ENCODE measurements around the gene CST7. TPM values are rescaled to one million over a fixed set of nuclear protein-coding genes. Genes with fewer than 3 reads are reported as not detected.
"Not testable (repeated sequence)": the region's sequence is repeated elsewhere in the genome, so short reads cannot be mapped to it uniquely, and the experiment has no call there.

The CST7 gene
- total RNA-seq, 1 donor from 2014 or later, result not detected

DNA sequence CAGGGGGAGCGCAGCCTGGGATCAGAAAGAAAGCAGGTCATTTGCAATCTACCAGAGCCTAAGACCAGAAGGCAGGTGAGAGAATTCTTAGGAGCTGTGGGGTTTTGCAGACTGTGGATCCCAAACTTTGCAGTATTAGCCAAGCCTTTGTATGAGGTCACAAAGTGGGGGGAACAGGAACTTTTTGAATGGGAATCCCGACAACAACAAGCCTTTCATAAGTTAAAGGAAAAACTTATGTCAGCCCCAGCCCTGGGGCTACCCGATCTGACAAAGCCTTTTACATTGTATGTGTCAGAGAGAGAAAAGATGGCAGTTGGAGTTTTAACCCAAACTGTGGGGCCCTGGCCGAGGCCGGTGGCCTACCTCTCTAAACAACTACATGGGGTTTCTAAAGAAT, 19.8 kb upstream of the CST7 start:
- DNase-seq (ENCODE audit: extremely low read depth, low read depth, low spot score), result not testable (repeated sequence)

DNA sequence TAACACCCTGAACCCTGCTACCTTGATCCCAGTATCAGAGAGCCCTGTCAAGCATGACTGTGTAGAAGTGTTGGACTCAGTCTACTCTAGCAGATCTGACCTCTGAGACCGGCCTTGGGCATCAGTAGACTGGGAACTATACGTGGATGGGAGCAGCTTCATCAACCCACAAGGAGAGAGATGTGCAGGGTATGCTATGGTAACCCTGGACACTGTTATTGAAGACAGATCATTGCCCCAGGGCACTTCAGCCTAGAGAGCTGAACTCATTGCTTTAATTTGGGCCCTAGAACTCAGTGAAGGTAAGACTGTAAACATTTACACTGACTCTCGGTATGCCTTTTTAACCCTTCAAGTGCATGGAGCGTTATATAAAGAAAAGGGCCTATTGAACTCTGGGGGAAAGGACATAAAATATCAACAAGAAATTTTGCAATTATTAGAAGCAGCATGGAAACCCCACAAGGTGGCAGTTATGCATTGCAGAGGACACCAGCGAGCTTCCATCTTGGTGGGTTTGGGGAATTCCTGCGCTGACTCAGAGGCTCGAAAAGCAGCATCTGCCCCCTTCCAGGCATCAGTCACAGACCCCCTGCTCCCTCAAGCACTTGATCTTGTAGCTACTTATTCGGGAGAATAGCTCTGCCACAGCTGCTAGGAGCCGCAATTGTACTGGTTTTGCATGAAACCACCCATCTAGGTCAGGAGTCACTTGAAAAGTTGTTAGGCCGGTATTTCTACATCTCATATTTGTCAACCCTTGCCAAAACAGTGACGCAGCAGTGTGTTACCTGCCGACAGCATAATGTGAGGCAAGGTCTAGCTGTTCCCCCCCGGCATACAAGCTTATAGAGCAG, 19.0 kb upstream of the CST7 start:
- DNase-seq (ENCODE audit: extremely low read depth, low read depth, low spot score), result not testable (repeated sequence)

DNA sequence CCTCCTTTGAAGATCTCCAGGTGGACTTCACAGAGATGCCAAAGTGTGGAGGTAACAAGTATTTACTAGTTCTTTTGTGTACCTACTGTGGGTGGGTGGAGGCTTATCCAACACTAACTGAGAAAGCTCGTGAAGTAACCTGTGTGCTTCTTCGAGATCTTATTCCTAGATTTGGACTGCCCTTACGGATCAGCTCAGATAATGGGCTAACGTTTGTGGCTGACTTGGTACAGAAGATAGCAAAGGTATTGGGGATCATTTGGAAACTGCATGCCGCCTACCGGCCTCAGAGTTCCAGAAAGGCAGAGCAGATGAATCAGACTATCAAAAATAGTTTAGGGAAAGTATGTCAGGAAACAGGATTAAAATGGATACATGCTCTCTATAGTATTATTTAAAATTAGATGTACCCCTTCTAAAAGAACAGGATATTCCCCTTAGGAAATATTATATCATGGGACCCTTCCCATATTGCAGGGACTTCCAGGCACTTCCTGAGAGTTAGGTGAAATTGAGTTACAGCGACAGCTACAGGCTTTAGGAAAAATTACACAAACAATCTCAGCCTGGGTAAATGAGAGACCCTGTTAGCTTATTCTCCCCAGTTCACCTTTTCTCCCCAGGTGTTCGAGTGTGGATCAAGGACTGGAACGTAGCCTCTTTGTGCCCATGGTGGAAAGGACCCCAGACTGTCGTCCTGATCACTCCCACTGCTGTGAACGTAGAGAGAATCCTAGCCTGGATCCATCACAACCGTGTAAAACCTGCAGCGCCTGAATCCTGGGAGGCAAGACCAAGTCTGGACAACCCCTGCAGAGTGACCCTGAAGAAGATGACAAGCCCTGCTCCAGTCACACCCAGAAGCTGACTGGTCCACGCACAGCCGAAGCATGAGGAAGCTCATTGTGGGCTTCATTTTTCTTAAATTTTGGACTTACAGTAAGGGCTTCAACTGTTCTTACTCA, 18.1 kb upstream of the CST7 start:
- not testable (repeated sequence) for DNase-seq (ENCODE audit: extremely low read depth, low read depth, low spot score)

DNA sequence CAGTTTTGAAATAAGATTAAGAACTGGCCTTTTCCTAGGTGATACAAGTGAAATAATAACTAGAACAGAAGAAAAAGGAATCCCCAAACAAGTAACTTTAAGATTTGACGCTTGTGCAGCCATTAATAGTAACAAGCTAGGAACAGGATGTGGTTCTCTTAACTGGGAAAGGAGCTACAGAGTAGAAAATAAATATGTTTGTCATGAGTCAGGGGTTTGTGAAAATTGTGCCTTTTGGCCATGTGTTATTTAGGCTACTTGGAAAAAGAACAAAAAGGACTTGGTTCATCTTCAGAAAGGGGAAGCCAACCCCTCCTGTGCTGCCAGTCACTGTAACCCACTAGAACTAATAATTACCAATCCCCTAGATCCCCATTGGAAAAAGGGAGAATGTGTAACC, 17.2 kb upstream of the CST7 start:
- DNase-seq (ENCODE audit: extremely low read depth, low read depth, low spot score), result not testable (repeated sequence)

DNA sequence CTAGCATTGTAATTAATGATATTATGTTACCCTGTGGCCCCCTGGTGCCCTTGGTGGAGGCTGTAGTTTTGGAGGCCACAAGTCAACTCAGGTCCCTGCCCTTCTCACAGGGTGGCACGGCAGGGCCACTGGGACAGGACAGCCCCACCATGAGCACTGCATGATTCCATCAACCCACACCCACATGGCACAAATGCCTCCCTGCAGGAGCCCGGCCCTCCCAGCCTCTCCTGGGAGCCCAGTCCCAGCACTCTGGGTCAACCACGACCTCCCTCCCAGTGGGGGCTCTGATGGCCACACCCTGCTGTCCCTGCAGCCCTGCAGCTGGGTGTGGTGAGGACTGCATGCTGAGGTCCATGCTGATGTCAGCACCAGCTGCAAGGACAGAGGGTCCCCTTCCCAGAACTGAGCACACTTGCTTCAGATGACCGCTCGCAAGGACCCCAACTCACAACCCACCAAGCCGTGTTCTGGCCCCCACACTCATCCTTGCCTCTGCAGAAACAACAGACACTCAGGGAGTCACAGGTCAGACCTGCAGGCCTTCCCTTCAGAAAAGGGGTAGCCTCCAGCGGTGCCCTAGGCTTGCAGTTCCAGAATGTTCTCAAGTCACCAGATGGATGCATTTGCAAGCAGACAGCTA, 15.7 kb upstream of the CST7 start:
- DNase-seq (ENCODE audit: extremely low read depth, low read depth, low spot score), result no peak

DNA sequence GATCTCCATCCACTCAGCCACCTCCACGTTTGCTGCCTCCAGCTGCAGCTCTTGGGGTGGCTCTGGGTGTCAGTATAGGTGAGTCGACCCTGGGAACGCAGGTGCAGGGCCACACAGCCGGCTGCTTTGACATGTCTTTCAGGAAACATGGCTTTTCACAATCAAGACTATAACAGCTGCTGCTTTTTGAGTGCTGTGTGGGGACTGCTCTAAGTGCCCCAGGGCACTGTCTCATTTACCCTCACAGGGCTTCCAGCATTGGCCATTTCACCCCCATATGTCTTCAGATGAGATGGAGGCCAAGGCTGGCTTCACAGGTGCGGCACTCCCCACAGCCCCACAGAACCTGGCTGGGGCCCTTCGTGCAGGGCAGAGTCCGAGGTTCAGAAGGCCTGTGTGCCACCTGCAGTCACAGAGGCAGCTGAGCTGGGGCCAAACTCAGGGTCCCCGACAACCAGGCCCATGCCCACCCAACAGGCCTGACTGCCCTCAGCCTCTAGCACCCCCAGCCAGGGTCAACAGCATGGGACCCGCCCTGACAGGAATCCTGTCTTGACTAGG, 14.9 kb upstream of the CST7 start:
- DNase-seq (ENCODE audit: extremely low read depth, low read depth, low spot score), result no peak

DNA sequence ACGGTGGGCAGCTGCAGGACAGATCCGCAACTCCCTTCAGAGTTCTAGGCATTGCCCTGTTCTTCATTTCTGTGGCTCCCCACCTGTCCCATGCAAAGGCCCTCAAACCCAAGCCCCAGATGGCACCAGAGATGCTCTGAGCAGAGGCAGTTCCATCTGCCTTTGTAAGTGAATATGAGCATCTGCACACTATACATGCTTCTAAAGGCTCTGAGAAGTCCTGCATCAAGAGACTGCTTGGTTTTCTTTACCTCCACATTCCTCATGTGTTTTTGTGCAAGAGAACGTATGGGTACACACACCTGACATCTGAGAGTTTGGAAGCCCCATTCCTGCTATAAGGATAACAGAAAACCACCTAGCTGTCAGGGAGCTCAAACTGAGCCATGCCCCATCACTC, 14.4 kb upstream of the CST7 start:
- no peak for DNase-seq (ENCODE audit: extremely low read depth, low read depth, low spot score)

DNA sequence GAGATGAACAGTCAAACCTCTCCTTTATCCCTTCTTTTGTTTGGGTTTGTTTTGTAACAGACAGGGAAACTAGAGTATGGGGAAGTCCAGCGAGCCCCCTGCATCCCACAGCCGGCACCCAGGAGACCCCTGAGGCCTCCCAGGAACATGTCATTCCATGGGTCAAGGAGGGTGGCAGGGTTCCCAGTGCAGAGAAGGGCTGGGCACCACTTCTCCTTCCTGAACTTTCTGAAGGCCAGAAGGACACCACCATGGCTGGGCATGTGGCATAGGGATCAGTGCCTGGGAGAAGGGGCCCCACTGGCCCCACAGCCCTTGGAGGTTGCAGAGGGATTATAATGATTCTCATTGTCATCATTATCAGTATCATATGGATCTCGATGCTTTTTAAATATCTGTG, 13.9 kb upstream of the CST7 start:
- no peak for DNase-seq (ENCODE audit: extremely low read depth, low read depth, low spot score)

DNA sequence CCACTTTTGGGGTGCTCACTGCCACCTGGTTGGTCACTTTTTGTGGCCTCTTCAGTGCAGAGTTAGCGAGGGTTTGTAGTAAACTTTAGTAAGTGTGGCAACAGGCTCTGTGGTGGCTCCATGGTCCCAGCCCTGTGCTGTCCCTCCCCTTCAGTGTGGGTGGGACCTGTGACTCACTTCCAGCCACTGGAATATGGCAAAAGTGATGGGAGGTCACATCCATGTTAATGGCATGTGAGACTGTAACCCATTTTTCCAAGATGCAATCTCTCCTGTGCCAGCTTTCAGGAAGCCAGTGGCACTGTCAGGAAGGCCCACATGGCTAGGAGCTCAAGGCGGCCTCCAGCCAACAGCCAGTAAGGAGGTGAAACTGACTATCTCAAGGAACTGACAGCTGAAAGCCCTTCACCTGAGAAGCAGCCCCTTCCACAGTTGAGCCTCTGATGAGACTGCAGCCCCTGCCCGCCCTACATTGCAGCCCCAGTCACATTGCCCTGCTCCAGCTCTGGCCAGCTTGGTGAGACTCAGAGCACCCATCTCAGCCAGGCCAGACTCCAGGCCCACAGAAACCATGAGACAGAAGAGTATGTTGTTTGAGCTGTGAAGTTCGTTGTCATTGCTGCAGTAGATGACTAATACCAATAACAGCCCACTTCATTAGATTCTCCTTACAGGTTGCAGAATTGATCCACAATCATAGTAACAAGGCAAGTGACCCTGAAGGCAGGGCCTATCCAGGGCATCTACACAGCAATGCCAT, 13.1 kb upstream of the CST7 start:
- DNase-seq (ENCODE audit: extremely low read depth, low read depth, low spot score), result no peak

DNA sequence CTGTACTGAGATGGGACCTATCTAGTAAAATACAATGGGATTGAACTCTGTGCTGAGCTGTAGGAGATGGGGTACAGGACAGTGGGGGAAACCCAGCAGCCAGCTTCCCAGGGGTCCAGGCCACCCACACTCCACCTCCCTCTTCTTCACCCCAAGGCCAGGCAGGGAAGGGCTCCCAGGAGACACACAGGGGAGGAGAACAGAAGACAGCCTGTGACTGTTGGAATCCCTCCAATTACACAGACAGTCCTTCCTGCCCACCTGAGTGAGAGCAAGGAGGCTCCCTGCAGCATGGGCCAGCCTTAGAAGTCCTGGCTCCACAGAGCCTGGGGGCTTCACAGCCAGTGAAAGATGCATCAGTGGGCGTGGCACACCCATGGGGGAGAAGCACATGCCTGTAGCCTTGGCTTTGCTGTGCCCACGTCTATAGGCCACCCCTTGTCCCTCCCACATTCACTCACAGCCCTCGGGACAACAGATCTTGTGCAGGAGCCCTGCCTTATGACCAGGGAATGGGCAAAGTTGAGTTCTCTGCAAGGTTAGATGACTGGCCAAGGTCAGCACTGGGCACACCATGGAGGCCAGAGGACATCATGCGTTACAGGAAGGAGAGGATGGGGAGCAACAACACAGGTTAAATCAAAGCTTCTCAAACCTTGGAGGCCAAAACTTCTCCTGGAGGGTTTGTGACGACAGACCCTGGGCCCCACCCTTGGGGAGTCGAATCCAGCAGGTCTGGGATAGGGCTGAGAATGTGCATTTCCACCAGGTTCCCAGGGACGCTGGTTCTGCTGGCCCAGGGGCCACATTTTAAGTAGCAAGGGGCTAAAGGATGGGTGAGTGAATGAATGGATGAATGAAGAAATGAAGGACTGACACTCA, 12.3 kb upstream of the CST7 start:
- DNase-seq (ENCODE audit: extremely low read depth, low read depth, low spot score), result no peak

DNA sequence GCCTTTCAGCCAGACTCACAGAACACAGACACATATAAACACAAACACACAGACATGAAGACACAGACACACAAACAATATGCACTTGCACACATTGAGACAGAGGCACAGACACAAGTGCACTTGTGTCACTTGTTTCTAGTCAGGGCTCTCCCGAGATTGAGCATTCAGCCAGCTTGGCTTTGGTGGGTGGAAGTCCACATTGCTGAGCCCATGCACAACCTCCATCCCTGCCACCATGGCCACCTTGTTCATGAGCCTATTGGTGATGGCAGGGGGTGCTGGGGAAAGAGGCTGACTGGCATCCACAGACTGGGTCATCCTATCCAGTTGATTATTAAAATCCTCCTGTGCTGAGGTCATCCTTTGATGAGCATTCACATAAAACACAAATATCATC, 11.5 kb upstream of the CST7 start:
- DNase-seq (ENCODE audit: extremely low read depth, low read depth, low spot score), result no peak

DNA sequence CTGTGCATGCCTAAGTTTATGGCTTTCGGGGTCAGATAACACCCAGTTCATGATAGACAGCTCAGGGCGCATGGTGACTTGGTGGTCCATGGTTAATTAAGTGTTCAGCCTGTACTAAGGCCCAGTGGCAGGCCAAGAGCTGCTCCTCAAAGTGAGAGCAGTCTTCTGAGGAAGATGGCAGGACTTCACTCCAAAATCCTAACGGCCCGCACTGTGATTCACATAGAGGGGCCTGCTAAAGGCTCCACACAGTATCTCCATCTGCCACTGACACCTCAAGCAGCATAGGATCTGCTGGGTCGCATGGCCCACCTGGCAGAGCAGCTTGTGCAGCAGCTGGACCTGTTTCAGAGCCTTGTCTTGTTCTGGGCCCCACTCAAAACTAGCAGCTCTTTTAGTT, 10.6 kb upstream of the CST7 start:
- DNase-seq (ENCODE audit: extremely low read depth, low read depth, low spot score), result no peak

DNA sequence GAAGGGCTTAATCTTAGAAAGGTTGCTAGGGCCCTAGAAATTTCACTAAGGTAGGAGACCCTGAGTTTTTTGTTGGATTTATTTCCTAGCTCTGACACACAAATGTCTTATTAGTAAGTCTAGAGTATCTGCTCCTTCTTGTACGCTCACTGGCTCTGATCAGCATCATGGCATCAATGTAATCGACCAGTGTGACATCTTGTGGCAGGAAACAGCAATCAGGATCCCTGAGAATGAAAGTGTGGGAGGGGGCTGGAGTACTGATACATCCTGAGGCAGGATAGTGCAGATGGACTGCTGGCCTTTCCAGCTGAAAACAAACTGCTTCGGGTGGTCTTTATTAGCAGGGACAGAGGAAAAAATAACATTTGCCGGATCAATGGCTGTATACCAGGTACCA, 10.0 kb upstream of the CST7 start:
- no peak for DNase-seq (ENCODE audit: extremely low read depth, low read depth, low spot score)

DNA sequence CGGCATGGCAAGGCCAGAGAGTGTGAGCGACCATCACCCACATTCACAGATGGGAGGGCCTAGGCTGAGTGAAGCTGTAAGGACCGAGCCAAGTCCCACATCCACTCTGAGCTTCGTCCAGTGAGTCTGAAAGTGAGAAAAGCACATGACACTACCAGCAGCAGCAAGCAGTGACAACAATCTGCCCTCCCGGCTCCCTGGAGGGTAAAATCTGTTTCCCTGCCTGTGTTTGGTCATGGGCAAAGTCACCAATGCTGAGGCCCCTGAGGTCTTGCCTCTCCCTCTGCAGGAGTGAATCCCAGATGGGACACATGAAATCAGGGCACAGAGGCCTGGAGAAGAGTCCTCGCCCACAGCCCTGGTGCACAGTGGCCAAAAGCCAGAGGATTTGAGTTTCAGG, 6.4 kb upstream of the CST7 start:
- DNase-seq (ENCODE audit: extremely low read depth, low read depth, low spot score), result no peak

DNA sequence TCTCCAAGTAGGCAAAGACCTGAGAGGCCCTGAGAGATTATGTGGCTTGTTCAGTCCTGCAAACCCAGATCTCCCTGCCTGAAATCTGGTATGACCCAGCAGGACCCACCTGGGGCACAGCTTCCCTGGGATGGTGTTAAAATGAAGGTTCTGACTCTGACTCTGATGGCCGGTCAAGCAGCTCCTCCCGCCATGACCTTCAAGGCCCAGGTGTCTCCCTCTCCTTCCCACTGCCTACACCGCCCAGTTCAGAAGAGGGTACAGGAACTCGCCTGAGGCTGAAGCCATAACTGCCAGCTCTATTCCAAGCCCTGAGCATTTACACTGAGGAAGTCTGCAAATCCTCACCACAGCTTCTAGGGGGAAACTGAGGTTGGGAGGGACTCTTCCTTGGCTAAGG, 5.9 kb upstream of the CST7 start:
- DNase-seq (ENCODE audit: extremely low read depth, low read depth, low spot score), result no peak

DNA sequence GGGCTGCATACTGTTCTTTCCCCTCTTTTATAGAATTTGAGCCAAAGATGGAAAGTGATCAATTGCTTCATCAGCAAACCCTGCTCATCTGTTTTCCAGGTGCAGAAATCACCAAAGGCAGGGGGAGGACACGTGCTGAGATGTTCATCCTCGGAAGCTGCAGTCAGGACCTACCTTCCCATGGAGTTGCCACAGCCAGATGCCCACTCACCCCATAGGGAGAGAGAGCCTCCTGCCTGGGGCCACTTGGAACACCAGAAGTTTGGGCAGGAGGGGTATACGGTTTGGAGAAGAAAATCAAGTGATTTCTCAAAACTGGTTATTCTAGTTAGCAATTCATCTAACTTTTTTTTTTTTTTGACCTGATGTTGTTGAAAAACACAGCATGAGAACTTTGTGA, 5.3 kb upstream of the CST7 start:
- no peak for DNase-seq (ENCODE audit: extremely low read depth, low read depth, low spot score)

DNA sequence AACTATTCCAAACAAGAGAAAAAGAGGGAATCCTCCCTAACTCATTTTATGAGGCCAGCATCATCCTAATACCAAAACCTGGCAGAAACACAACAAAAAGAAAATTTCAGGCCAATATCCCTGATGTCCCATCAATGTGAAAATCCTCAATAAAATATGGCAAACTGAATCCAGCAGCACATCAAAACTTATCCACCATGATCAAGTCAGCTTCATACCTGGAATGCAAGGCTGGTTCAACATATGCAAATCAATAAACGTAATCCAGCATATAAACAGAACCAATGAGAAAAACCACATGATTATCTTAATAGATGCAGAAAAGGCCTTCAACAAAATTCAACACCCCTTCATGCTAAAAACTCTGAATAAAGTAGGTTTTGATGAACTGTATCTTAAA, 2.7 kb upstream of the CST7 start:
- DNase-seq (ENCODE audit: extremely low read depth, low read depth, low spot score), result not testable (repeated sequence)

DNA sequence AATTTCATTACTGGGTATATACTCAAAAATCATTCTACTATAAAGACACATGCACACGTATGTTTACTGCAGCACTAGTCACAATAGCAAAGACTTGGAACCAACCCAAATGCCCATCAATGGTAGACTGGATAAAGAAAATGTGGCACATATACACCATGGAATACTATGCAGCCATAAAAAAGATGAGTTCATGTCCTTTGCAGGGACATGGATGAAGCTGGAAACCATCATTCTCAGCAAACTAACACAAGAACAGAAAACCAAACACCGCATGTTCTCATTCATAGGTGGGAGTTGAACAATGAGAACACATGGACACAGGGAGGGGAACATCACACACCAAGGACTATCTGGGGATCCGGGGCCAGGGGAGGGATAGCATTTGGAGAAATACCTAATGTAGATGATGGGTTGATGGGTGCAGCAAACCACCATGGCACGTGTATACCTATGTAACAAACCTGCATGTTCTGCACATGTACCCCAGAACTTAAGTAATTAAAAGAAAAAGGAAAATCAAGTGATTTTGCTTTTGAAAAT, 602 bp upstream of the CST7 start:
- DNase-seq (ENCODE audit: extremely low read depth, low read depth, low spot score), result not testable (repeated sequence)

DNA sequence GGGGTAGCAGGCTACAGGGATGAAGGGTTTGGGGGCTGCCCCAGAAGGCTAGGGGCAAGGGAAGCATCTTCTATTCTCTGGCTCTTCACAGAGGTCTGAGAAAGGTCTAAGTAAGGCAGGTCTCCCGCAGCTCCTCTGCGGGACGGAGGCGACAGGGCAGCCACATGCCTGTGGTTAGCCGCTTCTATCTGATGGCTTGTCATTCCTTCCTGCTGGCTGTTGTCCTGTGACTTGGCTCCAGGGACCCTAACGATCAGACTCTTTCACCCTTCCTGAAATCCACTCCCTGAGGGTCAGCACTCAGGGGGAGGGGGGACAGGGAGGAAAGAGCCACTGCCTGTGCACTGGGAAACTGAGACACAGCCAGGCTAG, 673 bp downstream of the CST7 start:
- no peak for DNase-seq (ENCODE audit: extremely low read depth, low read depth, low spot score)
